ENCODE results near the gene CDH2. TPM values are rescaled to one million over a fixed set of nuclear protein-coding genes. Genes with fewer than 3 reads are reported as not detected.

Gene CDH2
- total RNA-seq, 1 donor from 2014 or later = 370 TPM

DNA sequence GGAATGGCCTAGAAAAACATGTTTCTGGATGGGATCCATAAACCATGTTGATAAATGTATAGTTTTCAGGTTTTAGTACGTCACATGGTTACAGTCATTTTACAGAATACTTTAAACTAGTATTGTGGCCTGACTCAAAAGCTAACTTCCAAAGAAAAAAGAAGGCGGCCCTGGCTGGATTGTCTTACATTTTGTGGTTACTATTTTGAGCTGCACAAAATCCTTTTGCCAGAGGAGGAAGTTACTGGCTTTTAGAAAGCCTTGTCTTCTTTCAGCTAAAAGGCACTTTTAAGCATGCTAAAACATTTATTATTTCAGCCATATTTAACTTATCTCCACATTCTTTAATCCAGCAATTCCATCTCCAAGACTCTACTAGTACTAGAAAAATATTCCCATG, 227.9 kb downstream of the CDH2 start:
- H3K36me3 ChIP-seq = no peaks in the 10 kb centered on the region
- intact Hi-C loops (cut with micrococcal nuclease) = no loop called here
- H3K9me3 ChIP-seq (replicated peaks) = no peaks in the 10 kb centered on the region
- no peak for DNase-seq
- peaks cover 12% of the 10 kb centered on the region for H3K4me1 ChIP-seq
- no peak overlapping the region for H3K4me3 ChIP-seq
- TF ChIP-seq CTCF (IDR thresholded peaks at IDR 0.05; ENCODE audit: borderline replicate concordance) = no peak
- H3K27ac ChIP-seq (replicated peaks) = no peak overlapping the region
- no peaks in the 10 kb centered on the region for H3K27me3 ChIP-seq (ENCODE audit: low read depth)

DNA sequence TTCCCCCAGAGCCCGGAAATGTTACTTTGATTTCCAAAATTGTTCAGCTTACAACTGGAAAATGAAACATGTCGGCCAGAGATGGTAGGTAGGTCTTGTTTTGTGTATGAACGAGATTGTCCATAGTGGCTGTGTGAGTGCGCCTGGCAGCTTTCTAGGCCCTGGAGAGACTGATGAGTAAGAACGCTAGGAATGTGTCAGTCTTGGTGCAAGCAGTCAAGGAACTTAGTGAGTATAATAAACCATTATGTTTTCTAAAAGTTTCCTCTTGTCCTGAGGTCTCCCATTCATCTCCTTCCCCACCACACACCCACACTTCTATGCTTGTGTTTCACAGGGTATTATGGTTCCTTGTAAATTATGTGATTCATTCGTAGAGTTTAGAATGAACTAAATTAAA, 234.2 kb downstream of the CDH2 start:
- Histone ChIP-seq H3K4me3 (no peak overlapping the region), H3K27me3 (ENCODE audit: low read depth) (no peaks in the 10 kb centered on the region), H3K9me3 (replicated peaks) (no peaks in the 10 kb centered on the region), H3K27ac (replicated peaks) (no peak overlapping the region), H3K4me1 (no peaks in the 10 kb centered on the region), H3K36me3 (no peaks in the 10 kb centered on the region)
- intact Hi-C loops (cut with micrococcal nuclease) = no loop called here
- DNase-seq = no peak
- no peak for TF ChIP-seq CTCF (IDR thresholded peaks at IDR 0.05; ENCODE audit: borderline replicate concordance)

DNA sequence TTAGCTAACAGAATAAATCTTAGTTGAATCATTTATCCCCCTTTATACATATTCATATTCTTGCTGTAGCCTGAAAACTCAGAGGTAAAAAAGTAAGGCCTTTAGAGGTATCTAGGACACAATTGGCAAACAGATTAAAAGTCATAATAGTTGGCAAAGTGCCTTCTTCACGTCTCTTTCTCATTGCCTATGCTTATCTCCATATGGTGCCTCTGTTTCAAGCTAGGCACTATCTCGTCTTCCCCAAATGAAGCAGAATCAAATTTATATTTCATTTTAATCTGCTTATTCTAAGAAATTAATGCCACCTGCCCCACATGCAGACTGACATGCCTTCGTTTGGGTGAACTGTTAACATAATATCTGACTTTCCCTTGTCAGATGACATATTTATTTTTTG, 245.4 kb downstream of the CDH2 start:
- no peak overlapping the region for H3K4me3 ChIP-seq
- H3K4me1 ChIP-seq = no peaks in the 10 kb centered on the region
- no peak overlapping the region for H3K27ac ChIP-seq (replicated peaks)
- TF ChIP-seq CTCF (IDR thresholded peaks at IDR 0.05; ENCODE audit: borderline replicate concordance) = no peak
- H3K9me3 ChIP-seq (replicated peaks) = no peaks in the 10 kb centered on the region
- no peaks in the 10 kb centered on the region for H3K36me3 ChIP-seq
- H3K27me3 ChIP-seq (ENCODE audit: low read depth) = no peaks in the 10 kb centered on the region
- DNase-seq = no peak
- intact Hi-C loops (cut with micrococcal nuclease) = no loop called here

DNA sequence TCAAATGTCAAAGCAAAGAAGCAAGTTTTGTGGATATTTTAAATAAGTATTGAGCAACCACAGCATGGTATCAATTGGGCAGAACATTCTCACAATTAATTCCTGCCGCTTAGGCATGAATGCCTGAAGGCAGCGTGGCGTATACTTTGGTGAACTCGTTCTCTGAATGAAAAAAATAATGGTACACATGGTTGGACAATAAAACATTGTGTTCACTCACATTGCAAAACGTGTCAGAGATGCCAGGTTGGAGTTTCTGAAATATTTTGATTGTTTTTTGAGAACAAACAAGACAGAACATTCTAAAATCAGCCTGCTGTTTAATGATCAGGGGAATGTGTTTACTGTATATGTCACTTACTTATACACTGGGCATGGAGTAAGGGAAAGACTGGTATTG, 254.2 kb downstream of the CDH2 start:
- no peak overlapping the region for H3K4me3 ChIP-seq
- intact Hi-C loops (cut with micrococcal nuclease) = no loop called here
- no peak overlapping the region for H3K27ac ChIP-seq (replicated peaks)
- no peaks in the 10 kb centered on the region for H3K4me1 ChIP-seq
- no peaks in the 10 kb centered on the region for H3K36me3 ChIP-seq
- no peak for TF ChIP-seq CTCF (IDR thresholded peaks at IDR 0.05; ENCODE audit: borderline replicate concordance)
- no peaks in the 10 kb centered on the region for H3K27me3 ChIP-seq (ENCODE audit: low read depth)
- no peaks in the 10 kb centered on the region for H3K9me3 ChIP-seq (replicated peaks)
- DNase-seq = no peak

DNA sequence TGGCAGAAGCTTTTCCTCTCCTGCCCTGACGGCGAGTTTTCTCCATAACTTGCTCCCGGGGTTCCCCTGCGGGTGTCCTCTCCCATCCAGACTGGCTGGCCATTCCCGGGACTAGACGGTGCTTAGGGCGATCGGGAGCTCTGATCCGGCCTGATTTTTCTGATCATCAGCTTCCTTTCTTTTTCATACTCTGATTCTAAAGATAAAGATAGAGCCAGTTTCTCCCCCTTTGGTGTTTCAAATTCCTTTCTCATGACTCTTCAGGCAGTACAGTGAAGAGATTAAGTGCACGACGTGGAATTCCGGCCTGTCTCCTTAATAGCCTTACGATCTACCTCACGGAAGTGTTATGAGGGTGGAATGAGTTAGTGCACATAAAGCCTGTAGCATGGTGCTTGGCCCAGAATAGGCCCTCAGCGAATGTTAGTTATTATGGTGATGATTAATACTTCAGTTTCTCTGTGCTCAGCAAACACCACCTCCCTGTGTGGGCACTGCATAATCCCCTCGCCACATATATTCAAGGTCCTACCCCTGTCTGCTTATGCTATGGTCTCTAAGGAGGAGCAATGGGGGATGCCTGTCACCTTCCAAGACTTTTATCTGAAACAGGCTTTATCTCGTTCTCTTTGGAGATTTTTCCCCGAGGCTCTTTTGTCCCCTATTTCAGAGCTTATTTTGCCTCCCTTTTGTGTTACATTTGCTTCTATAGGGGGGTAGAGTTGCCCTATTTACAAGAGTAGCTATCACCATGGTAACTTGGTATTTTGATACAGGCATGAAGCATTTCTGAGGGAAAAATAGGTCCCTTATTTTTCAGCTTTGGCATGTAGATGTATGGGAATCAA, 254.8 kb downstream of the CDH2 start:
- Histone ChIP-seq H3K4me3 (no peak overlapping the region), H3K4me1 (no peaks in the 10 kb centered on the region), H3K9me3 (replicated peaks) (no peaks in the 10 kb centered on the region), H3K36me3 (no peaks in the 10 kb centered on the region), H3K27ac (replicated peaks) (no peak overlapping the region), H3K27me3 (ENCODE audit: low read depth) (no peaks in the 10 kb centered on the region)
- no peak for TF ChIP-seq CTCF (IDR thresholded peaks at IDR 0.05; ENCODE audit: borderline replicate concordance)
- DNase-seq = no peak
- intact Hi-C loops (cut with micrococcal nuclease) = no loop called here
